Measurements from ENCODE around the gene TMEM255B. TPM values are rescaled to one million over a fixed set of nuclear protein-coding genes. Genes with fewer than 3 reads are reported as not detected.

Gene TMEM255B
- total and polyA plus RNA-seq, 2 donors (not counting 3 experiments of a cell fraction or from before 2014, with no cell fraction given): 105 to 121 TPM

DNA sequence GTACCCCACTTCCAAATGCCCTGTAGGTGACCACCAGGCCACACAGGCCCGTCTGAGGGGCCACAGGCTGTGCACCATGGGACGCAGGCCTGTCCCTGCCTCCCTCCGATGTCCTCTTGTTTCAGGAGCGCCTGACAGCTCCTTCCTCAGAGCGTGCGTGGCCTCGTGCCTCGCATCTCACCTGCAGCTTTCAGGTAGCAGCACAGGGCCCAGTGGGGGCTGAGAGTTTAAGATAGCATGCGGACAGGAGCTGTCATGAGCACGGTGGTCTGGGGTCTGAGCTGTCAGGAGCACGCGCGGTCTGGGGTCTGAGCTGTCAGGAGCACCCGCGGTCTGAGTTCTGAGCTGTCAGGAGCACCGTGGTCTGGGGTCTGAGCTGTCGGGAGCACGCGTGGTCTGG, 64.7 kb downstream of the TMEM255B start:
- peaks cover 0 to 16% of the 10 kb centered on the region in 2 experiments for H3K36me3 ChIP-seq (ENCODE audit: control insufficient read depth in 2 of 2, extremely low read depth in 1 of 2, insufficient read depth in 2 of 2, low read length in 2 of 2)
- POLR2A ChIA-PET: no interaction called here
- TF ChIP-seq, protein P1, sequence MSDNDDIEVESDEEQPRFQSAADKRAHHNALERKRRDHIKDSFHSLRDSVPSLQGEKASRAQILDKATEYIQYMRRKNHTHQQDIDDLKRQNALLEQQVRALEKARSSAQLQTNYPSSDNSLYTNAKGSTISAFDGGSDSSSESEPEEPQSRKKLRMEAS (IDR thresholded peaks at IDR 0.05; ENCODE audit: insufficient read depth, insufficient read length): no peak
- TF ChIP-seq, protein P2, sequence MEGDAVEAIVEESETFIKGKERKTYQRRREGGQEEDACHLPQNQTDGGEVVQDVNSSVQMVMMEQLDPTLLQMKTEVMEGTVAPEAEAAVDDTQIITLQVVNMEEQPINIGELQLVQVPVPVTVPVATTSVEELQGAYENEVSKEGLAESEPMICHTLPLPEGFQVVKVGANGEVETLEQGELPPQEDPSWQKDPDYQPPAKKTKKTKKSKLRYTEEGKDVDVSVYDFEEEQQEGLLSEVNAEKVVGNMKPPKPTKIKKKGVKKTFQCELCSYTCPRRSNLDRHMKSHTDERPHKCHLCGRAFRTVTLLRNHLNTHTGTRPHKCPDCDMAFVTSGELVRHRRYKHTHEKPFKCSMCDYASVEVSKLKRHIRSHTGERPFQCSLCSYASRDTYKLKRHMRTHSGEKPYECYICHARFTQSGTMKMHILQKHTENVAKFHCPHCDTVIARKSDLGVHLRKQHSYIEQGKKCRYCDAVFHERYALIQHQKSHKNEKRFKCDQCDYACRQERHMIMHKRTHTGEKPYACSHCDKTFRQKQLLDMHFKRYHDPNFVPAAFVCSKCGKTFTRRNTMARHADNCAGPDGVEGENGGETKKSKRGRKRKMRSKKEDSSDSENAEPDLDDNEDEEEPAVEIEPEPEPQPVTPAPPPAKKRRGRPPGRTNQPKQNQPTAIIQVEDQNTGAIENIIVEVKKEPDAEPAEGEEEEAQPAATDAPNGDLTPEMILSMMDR (IDR thresholded peaks at IDR 0.05; ENCODE audit: extremely low read depth in 1 of 2, insufficient read depth in 1 of 2, low read depth in 1 of 2, low read length in 2 of 2): no peak
- no peak for TF ChIP-seq GATA2 (IDR thresholded peaks at IDR 0.05; ENCODE audit: insufficient read depth, insufficient read length, low read depth, low read length)
- TF ChIP-seq FOS (IDR thresholded peaks at IDR 0.05; ENCODE audit: borderline replicate concordance, insufficient read depth, low read length): no peak
- no peak for TF ChIP-seq POLR2A (IDR thresholded peaks at IDR 0.05; ENCODE audit: low read depth, low read length)
- no peak for TF ChIP-seq JUN (IDR thresholded peaks at IDR 0.05; ENCODE audit: borderline replicate concordance, insufficient read depth, insufficient read length, low read depth)
- no peak for TF ChIP-seq MYC (IDR thresholded peaks at IDR 0.05; ENCODE audit: low read depth, low read length)
- no peak for TF ChIP-seq POLR2AphosphoS5 (IDR thresholded peaks at IDR 0.05; ENCODE audit: insufficient read depth, low read depth, low read length)
- no peak for TF ChIP-seq EZH2 (IDR thresholded peaks at IDR 0.05; ENCODE audit: borderline replicate concordance, low read depth, low read length, severe bottlenecking)
- no peak for DNase-seq (ENCODE audit: low read depth, low spot score)
- CTCF ChIA-PET: interaction anchor here (5.4 kb wide), 1 partner anchor 80 kb away, joined by 21 read pairs; no protein-coding TSS in a partner anchor
- dilution Hi-C loops (cut with MboI; ENCODE audit: extremely low pct_ligation_motif_present, low sequenced_read_pairs) (no loop called here), intact Hi-C loops (cut with micrococcal nuclease) (no loop called here)
- H3K27me3 ChIP-seq (ENCODE audit: control insufficient read depth in 2 of 2, insufficient read depth in 2 of 2, low read length in 2 of 2): no peaks in the 10 kb centered on the region
- BruUV-seq (replicated peaks): no TSS peak
- FAIRE-seq: no peak
- no peak overlapping the region for H3K27ac ChIP-seq (ENCODE audit: insufficient read depth, low read depth, low read length)
- no peaks in the 10 kb centered on the region for H3K9me3 ChIP-seq (replicated peaks; ENCODE audit: control insufficient read depth, insufficient read depth, low read length)
- H3K9ac ChIP-seq (replicated peaks; ENCODE audit: extremely low read depth, insufficient read depth, low read length): no peak overlapping the region
- no peak overlapping the region for H3K4me3 ChIP-seq (replicated peaks in 1 of 3; ENCODE audit: insufficient read depth in 1 of 3, low read depth in 1 of 3, low read length in 3 of 3)
- no peaks in the 10 kb centered on the region for H4K20me1 ChIP-seq (replicated peaks; ENCODE audit: control insufficient read depth, extremely low read depth, insufficient read depth, low read length)
- no peaks in the 10 kb centered on the region for H3K4me1 ChIP-seq (ENCODE audit: control insufficient read depth, extremely low read depth, insufficient read depth, low read length)
- H3K9me1 ChIP-seq (replicated peaks; ENCODE audit: control insufficient read depth, extremely low read depth, insufficient read depth, low read length): no peaks in the 10 kb centered on the region
- H3K79me2 ChIP-seq (ENCODE audit: control insufficient read depth, insufficient read depth, low read length): no peaks in the 10 kb centered on the region
- no peak overlapping the region for H3K4me2 ChIP-seq (ENCODE audit: insufficient read depth, low read length)
- H2AFZ ChIP-seq (ENCODE audit: low read depth, low read length): no peak overlapping the region
